Lower leg skin (tissue), 3 donors: ENCODE results near the gene MTMR3.

Experiments used
- POLR2A ChIP-seq, 2 donors: fragments of 450-650 bp; IDR thresholded peaks; one replicate each; pipeline ENCODE4 v1.6.1; 2016 to 2017; ENCODE audit warnings: antibody characterized with exemption in 2 of 2, mild to moderate bottlenecking in 1 of 2, moderate library complexity in 1 of 2
- TF ChIP-seq, protein P1 (sequence below), 3 donors: fragments of 450-650 bp; IDR thresholded peaks; one replicate each; pipeline ENCODE4 v1.5.1; 2016; ENCODE audit warnings: antibody characterized with exemption in 3 of 3, mild to moderate bottlenecking in 3 of 3, moderate library complexity in 2 of 3

DNA sequence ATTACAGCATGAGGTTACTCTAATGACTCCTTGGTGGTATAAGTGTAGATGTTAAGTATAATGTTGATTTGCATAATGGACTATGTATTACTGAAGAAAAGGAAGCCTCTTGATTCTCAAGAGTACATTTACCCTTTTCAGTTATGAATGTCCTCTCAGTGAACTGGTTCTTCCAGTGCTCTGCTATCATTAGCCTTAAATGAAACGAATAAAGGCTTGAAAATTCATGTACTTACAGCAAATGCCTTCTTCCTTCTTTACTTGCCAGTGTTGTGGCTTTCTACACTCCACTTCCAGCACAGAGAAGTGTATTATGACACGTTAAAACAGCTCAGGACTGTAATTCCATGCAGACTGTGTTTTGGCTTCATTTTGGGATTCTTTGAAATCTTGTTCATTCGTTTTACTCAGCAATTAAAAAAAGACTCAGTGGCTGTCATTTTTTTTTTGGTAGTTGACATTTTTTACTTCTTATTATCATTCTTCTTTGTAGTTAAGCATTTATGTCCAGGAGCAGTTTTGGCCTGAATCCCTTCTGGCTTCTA lies 96.9 kb downstream of the MTMR3 start:
- no peak for TF ChIP-seq POLR2A (IDR thresholded peaks at IDR 0.05)
- TF ChIP-seq, protein P1, sequence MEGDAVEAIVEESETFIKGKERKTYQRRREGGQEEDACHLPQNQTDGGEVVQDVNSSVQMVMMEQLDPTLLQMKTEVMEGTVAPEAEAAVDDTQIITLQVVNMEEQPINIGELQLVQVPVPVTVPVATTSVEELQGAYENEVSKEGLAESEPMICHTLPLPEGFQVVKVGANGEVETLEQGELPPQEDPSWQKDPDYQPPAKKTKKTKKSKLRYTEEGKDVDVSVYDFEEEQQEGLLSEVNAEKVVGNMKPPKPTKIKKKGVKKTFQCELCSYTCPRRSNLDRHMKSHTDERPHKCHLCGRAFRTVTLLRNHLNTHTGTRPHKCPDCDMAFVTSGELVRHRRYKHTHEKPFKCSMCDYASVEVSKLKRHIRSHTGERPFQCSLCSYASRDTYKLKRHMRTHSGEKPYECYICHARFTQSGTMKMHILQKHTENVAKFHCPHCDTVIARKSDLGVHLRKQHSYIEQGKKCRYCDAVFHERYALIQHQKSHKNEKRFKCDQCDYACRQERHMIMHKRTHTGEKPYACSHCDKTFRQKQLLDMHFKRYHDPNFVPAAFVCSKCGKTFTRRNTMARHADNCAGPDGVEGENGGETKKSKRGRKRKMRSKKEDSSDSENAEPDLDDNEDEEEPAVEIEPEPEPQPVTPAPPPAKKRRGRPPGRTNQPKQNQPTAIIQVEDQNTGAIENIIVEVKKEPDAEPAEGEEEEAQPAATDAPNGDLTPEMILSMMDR (IDR thresholded peaks at IDR 0.05): no peak
